ENCODE measurements around the gene GATM. TPM values are rescaled to one million over a fixed set of nuclear protein-coding genes. Genes with fewer than 3 reads are reported as not detected.

Gene GATM
- total and polyA plus RNA-seq, 10 of the 15 experiments (the other 5 are each of a cell fraction or from before 2014, with no cell fraction given), result 11.7 to 83.1 (median 38.2) TPM

DNA sequence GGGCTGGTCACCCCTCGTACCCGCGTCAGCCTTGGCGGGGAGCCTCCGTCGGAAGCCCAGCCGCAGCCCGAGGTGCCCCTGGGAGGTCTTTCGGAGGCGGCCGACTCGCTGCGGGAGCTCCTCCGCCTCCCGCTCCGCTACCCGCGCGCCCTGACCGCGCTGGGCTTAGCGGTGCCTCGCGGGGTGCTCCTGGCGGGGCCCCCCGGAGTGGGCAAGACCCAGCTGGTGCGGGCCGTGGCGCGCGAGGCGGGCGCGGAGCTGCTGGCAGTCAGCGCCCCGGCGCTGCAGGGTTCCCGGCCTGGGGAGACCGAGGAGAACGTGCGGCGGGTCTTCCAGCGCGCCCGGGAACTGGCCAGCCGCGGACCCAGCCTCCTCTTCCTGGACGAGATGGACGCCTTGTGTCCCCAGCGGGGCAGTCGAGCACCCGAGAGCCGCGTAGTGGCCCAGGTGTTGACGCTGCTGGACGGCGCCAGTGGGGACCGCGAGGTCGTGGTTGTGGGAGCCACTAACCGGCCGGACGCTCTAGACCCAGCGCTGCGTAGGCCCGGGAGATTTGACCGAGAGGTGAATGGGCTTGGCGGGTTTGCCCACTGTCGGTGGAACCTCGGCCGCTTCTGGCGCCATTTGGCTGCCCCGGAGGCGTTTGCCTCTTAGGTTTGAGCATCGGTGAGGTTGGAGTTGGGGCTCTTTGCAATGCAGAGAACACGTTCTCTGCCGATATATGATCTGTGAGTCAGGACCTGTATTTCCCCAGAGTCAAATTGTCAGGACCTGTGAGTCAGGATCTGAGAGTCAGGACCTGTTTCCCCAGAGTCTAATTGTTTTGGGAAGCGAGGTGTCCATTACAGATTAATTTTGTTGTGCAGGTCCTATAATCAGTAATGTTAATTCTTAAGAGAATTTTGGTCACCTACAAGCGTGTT lies 24.9 kb upstream of the GATM start (continued):
- TF ChIP-seq, protein P1, sequence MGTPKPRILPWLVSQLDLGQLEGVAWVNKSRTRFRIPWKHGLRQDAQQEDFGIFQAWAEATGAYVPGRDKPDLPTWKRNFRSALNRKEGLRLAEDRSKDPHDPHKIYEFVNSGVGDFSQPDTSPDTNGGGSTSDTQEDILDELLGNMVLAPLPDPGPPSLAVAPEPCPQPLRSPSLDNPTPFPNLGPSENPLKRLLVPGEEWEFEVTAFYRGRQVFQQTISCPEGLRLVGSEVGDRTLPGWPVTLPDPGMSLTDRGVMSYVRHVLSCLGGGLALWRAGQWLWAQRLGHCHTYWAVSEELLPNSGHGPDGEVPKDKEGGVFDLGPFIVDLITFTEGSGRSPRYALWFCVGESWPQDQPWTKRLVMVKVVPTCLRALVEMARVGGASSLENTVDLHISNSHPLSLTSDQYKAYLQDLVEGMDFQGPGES (IDR thresholded peaks at IDR 0.05), result no peak
- TF ChIP-seq SREBF1 (IDR thresholded peaks at IDR 0.05; ENCODE audit: low read length), result no peak
- no peak for TF ChIP-seq TCF7 (IDR thresholded peaks at IDR 0.05; ENCODE audit: borderline replicate concordance)
- TF ChIP-seq, protein P2, sequence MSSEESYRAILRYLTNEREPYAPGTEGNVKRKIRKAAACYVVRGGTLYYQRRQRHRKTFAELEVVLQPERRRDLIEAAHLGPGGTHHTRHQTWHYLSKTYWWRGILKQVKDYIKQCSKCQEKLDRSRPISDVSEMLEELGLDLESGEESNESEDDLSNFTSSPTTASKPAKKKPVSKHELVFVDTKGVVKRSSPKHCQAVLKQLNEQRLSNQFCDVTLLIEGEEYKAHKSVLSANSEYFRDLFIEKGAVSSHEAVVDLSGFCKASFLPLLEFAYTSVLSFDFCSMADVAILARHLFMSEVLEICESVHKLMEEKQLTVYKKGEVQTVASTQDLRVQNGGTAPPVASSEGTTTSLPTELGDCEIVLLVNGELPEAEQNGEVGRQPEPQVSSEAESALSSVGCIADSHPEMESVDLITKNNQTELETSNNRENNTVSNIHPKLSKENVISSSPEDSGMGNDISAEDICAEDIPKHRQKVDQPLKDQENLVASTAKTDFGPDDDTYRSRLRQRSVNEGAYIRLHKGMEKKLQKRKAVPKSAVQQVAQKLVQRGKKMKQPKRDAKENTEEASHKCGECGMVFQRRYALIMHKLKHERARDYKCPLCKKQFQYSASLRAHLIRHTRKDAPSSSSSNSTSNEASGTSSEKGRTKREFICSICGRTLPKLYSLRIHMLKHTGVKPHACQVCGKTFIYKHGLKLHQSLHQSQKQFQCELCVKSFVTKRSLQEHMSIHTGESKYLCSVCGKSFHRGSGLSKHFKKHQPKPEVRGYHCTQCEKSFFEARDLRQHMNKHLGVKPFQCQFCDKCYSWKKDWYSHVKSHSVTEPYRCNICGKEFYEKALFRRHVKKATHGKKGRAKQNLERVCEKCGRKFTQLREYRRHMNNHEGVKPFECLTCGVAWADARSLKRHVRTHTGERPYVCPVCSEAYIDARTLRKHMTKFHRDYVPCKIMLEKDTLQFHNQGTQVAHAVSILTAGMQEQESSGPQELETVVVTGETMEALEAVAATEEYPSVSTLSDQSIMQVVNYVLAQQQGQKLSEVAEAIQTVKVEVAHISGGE (CRISPR knock-in tag; IDR thresholded peaks at IDR 0.05), result no peak; the same call in 1 of the 2 replicates
- TF ChIP-seq CREM (IDR thresholded peaks at IDR 0.05; ENCODE audit: low read depth), result no peak
- no peak for TF ChIP-seq MEF2B (IDR thresholded peaks at IDR 0.05; ENCODE audit: partially characterized antibody, poor library complexity, severe bottlenecking)
- TF ChIP-seq NR2F1 (conservative IDR thresholded peaks at IDR 0.05), result no peak
- TF ChIP-seq, protein P3, sequence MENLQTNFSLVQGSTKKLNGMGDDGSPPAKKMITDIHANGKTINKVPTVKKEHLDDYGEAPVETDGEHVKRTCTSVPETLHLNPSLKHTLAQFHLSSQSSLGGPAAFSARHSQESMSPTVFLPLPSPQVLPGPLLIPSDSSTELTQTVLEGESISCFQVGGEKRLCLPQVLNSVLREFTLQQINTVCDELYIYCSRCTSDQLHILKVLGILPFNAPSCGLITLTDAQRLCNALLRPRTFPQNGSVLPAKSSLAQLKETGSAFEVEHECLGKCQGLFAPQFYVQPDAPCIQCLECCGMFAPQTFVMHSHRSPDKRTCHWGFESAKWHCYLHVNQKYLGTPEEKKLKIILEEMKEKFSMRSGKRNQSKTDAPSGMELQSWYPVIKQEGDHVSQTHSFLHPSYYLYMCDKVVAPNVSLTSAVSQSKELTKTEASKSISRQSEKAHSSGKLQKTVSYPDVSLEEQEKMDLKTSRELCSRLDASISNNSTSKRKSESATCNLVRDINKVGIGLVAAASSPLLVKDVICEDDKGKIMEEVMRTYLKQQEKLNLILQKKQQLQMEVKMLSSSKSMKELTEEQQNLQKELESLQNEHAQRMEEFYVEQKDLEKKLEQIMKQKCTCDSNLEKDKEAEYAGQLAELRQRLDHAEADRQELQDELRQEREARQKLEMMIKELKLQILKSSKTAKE (IDR thresholded peaks at IDR 0.05; ENCODE audit: low read depth, poor library complexity, severe bottlenecking), result no peak
- TF ChIP-seq RFX5 (IDR thresholded peaks at IDR 0.05; ENCODE audit: low read depth, low read length), result no peak
- TF ChIP-seq TARDBP (IDR thresholded peaks at IDR 0.05; ENCODE audit: borderline replicate concordance), result no peak
- no peak for TF ChIP-seq MTA2 (IDR thresholded peaks at IDR 0.05; ENCODE audit: low read depth)
- TF ChIP-seq, protein P4, sequence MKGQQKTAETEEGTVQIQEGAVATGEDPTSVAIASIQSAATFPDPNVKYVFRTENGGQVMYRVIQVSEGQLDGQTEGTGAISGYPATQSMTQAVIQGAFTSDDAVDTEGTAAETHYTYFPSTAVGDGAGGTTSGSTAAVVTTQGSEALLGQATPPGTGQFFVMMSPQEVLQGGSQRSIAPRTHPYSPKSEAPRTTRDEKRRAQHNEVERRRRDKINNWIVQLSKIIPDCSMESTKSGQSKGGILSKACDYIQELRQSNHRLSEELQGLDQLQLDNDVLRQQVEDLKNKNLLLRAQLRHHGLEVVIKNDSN (IDR thresholded peaks at IDR 0.05; ENCODE audit: borderline replicate concordance, extremely low read length, insufficient read depth, low read depth, low read length), result no peak
- TF ChIP-seq, protein P5, sequence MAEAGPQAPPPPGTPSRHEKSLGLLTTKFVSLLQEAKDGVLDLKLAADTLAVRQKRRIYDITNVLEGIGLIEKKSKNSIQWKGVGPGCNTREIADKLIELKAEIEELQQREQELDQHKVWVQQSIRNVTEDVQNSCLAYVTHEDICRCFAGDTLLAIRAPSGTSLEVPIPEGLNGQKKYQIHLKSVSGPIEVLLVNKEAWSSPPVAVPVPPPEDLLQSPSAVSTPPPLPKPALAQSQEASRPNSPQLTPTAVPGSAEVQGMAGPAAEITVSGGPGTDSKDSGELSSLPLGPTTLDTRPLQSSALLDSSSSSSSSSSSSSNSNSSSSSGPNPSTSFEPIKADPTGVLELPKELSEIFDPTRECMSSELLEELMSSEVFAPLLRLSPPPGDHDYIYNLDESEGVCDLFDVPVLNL (IDR thresholded peaks at IDR 0.05; ENCODE audit: low read depth, low read length), result peak; percentile 81
- no peak for TF ChIP-seq CHD4 (IDR thresholded peaks at IDR 0.05)
- no peak for TF ChIP-seq CBFB (IDR thresholded peaks at IDR 0.05; ENCODE audit: low read depth)
- TF ChIP-seq MXI1 (IDR thresholded peaks at IDR 0.05; ENCODE audit: low read depth, low read length), result peak; percentile 75
- TF ChIP-seq, protein P6, sequence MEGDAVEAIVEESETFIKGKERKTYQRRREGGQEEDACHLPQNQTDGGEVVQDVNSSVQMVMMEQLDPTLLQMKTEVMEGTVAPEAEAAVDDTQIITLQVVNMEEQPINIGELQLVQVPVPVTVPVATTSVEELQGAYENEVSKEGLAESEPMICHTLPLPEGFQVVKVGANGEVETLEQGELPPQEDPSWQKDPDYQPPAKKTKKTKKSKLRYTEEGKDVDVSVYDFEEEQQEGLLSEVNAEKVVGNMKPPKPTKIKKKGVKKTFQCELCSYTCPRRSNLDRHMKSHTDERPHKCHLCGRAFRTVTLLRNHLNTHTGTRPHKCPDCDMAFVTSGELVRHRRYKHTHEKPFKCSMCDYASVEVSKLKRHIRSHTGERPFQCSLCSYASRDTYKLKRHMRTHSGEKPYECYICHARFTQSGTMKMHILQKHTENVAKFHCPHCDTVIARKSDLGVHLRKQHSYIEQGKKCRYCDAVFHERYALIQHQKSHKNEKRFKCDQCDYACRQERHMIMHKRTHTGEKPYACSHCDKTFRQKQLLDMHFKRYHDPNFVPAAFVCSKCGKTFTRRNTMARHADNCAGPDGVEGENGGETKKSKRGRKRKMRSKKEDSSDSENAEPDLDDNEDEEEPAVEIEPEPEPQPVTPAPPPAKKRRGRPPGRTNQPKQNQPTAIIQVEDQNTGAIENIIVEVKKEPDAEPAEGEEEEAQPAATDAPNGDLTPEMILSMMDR (IDR thresholded peaks at IDR 0.05 in 2 of 3, conservative IDR thresholded peaks at IDR 0.05 in 1 of 3; ENCODE audit: control insufficient read depth in 2 of 3, extremely low read depth in 1 of 3, insufficient read depth in 1 of 3, low read depth in 3 of 3, low read length in 3 of 3), result no peak
- TF ChIP-seq CHD2 (IDR thresholded peaks at IDR 0.05; ENCODE audit: borderline replicate concordance, low read depth, low read length), result no peak

All from GM12878 (cell line).